Globus pallidus (tissue), 1 donor: Measurements from ENCODE around the gene TTC4.

Experiments
- DNase-seq: peaks from one replicate; pipeline ENCODE4 v3.0.0-alpha.2; 2015; ENCODE audit warnings: low spot score

Gene TTC4

DNA sequence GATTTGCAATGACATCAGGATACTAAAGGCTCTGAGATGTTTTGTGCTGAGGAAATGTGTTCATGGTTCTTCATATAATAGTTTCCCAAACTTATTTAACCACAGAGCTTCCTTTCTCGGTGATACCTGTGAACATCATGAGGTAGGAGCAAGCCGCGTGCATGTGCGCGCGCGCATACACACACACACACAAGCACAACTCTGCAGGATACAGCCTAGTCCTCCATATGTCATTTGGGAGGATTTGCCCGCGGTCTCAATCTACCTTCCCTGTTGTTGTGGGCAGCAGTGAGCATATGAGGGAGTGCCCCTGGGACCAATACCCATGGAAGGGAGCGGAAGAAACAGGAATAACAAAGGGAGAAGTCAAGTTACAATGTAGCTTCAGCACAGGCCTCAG, 12.2 kb upstream of the TTC4 start:
- DNase-seq = no peak

DNA sequence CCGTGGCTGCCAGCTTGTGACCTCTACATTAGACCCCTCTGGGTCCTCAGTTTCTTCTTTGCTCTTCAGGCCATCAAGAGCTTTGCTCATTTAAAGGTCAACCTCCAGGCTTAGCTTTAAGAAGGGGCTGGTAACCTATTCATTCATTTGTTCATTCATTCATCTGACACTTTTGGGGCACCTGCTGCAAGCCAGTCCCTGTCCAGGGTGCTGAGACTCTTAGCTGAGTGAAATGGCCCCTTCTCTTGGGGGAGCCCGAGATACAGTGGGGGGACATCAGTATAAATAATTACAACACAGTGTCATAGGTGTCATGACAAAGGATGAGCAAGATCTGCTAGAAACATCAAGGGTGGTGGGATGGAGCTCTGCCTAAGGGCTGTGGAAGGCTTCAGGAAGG, 10.5 kb upstream of the TTC4 start:
- no peak for DNase-seq

DNA sequence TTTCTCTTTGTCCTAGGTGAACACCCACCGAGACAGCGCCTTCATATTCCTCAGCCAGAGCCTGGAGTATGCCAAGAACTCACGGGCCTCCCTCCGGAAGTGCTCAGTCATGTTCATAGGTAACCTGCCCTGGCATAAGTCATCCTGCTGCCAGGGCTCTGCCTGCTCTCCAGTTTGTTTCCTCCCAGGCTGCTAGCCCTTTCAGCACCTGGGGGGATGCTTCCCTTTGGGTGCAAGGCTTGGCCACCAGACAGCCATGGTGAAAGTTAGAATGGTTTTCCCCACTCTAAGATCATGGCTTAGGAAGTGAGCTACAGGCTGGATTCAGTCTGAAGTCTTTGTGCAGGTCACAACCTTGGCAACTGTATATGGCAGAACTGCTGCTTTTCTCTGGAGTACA, 9.2 kb upstream of the TTC4 start:
- no peak for DNase-seq

DNA sequence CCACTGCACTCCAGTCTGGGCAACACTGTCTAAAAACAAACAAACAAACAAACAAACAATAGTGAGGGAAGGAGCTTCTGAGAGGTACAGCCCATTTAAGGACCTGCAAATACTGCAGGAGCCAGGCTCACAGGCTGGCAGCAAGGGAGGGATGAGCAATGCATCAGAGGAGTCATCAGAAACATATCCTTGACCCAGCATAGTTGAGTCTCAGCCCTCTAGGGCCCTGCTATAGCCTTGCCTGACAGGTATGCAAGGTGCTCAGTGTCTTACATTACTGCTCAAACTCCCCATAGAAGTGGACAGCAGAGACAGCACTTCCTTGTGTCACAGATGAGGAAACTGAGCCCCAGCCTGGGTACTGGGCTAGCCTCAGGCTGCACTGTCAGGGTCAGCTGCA, 7.3 kb upstream of the TTC4 start:
- DNase-seq = no peak

DNA sequence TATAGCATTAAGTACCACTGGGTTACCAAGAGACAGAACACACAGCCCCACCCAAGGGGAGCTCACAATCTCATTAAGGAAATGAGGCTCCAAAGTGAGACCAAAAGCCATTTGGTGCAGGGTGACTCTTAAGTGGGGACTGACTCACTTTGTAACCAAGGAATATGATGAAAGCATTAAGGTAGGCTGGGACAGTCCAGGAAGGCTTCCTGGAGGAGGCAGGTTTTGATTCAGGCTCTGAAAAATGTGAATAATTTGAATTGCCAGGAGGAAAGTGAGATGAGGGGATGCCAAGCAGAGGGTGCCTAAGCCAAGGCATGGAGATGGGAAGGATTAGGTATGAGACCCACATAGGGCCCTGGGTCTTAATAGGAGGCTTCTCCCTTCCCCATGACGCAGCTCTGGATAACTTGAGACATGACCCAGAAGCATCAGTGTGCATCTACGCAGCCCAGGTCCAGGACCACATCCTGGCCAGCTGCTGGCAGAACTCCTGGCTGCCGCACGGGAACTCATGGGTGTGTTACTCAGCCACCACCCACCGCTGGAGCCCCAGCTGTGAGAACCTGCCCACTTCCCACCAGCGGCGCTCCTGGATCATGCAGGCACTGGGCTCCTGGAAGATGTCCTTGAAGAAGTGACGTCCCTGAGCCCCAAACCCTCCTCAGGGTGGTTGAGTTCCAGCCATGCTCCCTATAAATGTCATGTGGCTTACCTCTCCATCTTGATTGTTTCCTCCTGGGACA, 5.9 kb upstream of the TTC4 start:
- no peak for DNase-seq

DNA sequence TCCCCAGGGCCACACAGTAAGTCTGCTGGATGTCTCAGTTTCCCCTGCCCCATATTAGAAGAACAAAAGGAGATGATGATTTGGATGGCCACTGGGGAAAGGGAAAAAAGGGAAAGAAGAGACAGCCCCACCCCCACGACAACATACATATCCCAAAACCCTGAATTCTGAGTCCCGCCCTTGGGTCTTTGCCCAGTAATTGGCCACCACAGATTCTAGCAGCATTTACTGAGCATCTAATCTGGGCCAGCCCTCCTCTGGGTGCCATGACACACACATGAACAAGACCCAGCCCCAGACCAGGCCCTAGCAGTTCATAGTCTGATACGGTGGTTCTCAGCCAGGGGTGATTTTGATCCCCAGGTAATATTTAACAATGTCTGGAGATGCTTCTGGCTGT, 5.2 kb upstream of the TTC4 start:
- no peak for DNase-seq

DNA sequence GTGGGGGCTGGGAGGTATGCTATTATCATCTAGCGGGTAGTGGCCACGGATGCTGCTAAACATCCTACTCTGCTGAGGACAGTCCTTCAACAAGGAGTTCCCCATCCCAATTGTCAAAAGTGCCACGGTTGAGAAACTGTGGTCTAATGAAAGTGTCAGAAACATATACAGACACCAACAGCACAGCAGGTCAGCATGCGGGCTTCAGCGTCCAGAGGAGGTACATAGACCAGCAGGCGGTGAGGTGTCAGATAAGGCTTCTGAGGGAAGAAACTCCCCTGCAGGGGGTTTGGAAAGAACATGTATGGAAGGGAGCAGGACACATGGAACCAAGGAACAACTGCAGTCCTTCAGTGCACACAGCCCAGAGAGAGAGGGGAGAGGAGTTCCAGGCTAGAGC, 4.8 kb upstream of the TTC4 start:
- DNase-seq = no peak

DNA sequence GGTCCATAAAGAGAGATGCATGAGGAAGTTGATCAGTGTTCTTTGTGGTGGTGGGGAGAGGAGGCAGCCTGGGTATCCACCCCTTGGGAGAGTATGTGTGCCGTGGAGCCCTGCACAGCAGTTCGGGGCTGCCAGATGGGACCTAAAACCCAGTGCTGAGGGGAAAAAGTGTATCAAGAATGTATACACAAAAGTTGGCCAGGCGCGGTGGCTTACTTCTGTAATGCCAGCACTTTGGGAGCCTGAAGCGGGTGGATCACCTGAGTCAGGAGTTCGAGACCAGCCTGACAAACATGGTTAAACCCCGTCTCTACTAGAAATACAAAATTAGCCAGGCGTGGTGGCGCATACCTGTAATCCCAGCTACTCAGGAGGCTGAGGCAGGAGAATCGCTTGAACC, 4.1 kb upstream of the TTC4 start:
- no peak for DNase-seq

DNA sequence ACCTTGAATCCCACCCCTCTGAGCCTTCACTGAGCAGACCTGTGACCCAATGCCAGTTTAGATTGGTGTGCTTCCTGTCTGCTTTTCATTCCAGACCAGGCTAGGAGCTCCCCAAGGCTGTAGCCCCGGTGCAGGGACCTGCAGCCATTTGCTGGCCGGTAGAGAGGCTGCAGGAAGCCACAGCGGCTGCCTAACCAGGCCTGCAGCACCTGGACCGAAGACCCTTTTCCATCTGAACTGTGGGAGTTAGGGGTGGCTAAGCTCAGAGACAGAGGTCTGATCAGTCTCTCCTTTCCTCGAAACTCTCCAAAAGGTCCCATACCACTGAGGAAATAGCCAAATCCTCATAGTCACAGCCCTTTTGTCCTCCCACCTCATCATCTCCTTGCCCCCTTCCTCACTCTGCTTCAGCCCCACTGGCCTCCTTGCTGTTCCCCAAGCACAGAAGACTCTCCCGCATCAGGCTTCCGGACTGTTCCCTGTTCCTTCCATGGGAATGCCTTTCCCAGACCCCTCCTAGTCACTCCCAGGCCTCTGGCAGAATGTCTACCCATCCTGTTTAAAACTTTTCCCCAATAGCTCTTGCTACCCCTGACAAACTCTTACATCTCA, 674 bp upstream of the TTC4 start:
- no peak for DNase-seq

DNA sequence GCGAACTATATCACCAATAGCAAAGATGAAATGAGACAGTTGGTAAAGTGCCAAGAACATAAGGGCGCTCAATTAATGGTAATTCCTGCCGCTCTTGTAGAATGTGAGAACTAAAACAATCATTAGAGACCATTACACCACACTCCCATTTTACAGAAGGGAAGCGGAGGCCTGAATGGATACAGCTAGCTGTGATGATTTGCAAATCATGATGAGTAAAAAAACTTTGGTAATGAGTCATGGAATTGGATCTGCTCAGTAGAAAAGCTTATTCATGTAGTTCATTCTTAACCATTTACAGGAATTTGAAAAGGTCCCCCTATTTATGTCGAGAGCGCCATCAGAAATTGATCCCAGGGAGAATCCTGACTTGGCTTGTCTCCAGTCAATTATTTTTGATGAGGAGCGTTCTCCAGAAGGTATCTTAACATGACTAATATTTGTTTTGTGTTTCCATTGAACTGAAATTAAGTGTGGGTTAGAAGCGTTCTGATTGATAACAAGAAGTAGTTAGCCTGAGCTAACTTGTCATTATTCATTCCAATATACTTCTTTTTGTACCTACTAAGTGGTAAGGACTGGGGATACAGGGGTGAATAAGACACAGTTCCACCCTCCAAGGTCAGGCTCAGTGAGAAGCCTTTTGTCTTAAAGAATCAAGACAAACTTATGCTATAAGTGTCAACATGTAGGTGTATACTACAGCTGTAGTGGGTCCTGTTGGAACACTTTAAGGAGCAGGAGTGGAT, 812 bp downstream of the TTC4 start:
- no peak for DNase-seq

DNA sequence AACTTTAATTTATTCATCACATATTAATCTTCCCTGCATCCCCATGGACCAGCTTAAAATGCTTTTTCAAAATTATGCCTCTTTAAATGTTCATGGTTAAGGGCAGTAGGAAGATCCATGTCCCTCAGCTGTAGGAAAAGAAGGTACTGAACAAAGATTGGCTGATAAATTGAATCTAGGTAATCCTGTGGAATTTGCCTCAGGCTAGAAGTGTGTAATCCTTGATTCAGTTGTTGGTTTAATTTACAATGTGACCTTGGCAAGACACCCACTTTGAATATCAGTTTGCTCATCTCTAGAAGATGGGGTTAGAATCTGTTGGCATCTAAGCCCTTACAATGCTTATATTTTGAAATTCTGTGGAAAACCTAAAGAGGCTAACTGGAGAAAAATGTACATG, 6.1 kb downstream of the TTC4 start:
- no peak for DNase-seq

DNA sequence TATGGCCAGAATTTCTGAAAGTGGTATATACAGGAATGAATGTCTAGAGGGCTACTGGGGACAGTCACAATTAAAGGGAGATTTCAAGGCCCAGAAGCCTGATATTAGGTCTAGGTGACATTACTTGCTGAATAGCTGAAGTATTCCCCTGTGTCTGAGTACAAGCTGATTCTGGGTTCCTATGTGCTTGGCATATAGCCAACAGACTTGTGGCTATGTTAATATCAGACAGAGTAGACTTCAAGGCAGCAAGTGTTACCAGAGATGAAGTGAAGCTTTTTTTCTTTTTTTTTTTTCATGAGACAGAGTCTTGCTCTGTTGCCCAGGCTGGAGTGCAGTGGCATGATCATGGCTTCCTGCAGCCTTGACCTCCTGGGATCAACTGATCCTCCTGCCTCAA, 8.3 kb downstream of the TTC4 start:
- no peak for DNase-seq

DNA sequence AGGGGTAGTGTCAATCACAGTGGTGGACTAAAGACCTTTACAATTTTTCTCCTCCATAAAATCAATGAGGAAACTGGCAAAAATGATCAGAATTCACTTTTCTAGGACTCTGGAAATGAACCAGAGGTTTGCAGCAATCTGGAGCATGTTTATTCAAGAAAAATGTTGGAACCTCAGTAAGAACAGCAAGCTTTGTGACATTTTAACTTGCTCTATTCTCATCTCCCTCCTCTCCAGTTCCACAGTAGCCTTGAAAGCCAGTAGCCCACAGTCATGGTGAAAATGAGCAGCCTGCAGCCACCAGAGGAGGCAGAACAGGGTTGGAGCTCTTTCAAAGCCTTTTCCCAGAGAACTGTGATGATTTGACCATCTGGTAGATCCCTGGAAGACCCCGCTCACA, 9.1 kb downstream of the TTC4 start:
- DNase-seq = no peak

DNA sequence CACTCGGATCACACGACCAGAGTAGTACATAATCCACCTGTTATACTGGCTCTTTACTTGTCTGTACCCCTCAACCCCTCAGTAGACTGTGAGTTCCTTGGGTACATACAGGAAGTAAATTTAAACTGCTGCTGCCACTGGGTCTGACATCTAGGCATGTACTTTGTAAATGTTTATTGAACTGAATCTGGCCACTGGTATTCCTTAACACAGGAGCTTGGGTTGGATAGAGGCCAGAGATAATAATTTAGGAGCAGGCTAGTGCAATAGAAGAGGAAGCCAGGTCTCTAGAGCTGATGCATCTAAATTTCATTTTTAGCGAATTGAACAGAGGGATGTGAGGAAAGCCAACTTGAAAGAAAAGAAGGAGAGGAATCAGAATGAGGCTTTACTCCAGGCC, 12.4 kb downstream of the TTC4 start:
- DNase-seq = no peak

DNA sequence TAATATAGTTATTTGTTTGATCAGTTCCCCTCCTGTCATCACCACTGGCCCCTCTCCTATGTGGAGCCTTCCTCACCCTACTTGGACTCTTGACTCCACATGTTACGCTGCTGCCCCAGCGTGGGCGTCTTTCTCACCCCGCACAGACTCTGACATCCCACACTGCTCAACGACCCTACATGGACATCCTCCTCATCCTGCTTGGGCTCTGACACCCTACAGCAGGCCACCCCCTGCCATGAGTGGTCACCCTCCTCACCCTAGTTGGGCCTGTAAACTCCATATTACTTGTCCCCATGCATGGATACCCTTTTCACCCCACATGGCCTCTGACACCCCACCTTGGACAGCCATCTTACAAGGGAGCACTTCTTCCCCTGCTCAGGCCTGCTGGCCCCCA, 21.0 kb downstream of the TTC4 start:
- no peak for DNase-seq

DNA sequence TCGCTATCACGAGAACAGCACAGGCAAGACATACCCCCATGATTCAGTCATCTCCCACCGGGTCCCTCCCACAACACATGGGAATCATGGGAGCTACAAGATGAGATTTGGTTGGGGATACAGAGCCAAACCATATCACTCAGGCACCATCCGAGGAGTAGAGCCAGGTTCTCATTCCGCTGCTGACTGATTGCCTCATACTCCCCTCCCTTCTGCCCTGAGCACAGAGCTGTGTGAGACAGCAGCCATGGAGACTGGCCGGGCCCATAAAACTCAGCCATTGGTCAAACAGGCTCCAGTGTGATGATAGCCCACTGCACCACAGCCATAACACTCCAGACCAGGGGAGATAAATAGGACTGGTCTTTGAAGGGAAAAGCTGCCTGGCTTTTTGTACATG, 22.6 kb downstream of the TTC4 start:
- no peak for DNase-seq

DNA sequence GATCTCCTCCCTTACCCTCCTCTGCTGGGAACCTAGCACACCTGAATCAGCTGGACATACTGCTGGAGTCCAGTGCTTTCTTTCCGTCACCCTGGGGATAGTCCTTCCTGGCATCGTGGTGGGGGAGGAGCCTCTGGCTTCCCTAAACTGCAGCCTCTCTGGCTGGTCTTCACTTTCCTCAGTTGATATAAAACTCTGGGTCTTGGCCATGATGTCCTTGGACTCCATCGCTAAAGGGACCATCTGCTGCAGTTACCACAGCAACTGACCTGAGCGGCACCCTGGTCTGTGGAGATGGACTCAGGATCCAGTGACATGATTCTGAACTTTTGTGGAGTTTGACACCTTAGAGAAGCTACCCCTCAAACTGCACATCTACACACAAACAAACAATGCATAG, 25.9 kb downstream of the TTC4 start:
- no peak for DNase-seq

DNA sequence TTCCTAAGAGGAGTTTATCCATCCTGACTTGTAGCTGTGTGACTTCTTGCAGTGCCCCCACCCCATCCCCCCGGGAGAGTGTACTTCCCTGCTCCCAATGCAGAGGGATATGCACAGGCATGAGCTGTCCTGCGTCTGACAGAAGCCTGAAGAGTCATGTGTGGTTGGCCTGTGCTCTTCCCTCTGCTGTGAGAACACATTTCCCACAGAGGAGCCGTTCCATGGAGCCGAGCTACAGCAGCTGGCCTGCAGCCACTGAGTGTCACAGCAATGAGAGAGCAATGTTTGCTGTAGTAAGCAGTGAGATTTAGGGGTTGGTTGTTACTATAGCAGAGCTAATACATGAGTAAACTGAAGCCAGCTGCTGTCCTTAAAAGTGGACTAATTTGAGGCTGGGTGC, 26.6 kb downstream of the TTC4 start:
- DNase-seq = no peak

DNA sequence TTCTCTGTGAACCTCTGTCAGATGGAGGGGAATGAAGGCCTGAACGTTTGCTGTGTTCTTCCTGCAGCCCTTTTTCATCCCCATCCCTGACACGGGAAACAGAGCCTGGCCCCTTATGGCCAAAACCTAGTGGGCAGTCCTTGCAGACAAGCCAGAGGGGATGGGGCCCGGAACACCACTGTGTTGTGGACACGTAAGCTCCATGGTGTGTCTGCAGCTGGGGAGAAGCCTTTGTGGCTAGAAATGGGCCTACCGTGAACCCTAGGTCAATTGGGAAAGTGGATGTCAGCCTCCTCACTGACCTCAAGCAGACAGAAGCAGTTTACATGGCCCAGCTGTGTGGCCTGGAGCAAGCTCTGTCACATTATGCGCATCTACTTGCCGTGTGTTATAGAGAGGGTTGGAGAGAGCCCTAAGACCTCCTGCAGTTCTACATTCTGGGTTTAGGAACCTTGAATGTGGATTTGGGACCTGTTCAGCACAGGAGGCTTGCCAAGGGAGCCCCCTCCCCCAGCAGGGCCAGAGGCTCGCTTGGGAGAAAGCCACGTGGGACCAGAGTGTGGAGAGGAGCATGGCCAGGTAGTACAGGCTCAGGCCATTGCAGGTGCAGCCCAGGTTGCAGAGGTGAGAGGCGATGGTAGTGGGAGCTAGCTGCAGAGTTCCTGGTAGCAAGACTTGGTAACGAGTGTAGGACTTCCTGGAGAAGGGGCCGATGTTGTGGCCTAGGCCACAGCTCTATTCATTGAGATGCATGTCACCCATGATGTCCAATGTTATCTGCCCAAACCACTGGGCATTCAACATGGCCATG, 28.0 kb downstream of the TTC4 start:
- no peak for DNase-seq

DNA sequence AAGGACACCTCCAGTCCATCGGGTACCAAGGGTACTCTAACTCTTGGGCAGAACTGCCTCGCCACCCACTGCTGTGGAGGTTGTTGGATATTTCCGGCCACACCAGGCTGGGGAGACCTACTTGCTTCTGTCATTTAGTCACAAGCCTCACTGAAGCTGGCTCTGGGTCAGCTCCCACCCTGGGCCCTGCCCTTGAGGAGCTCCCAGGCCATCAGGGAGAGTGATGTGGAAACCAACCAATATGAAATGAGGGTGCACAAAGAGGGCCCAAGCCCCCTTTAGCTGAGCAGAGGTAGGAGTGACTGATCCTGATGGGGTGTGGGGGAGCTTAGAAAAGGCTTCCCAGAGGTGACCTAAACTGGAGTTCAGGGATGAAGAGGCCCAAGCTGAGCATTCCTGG, 29.0 kb downstream of the TTC4 start:
- DNase-seq = no peak

DNA sequence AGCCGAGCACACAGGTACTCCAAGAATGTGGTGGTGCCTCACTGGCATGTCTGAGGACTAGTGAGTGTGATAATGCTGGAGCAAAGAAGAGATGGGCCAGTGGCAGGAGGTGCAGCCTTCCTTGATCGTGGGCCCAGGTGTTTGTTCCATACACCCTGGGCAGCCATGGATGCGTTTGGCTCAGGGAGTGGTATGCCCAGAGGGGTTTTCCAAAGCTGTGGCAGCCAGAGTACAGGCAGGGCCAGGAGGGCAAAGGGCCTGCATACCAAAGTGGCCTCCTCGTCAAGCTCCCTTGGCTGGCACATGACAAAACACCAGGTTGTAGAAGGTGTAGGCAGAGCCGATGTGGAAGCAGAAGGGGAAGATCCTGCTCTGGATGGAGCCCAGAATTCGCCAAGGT, 29.6 kb downstream of the TTC4 start:
- no peak for DNase-seq

DNA sequence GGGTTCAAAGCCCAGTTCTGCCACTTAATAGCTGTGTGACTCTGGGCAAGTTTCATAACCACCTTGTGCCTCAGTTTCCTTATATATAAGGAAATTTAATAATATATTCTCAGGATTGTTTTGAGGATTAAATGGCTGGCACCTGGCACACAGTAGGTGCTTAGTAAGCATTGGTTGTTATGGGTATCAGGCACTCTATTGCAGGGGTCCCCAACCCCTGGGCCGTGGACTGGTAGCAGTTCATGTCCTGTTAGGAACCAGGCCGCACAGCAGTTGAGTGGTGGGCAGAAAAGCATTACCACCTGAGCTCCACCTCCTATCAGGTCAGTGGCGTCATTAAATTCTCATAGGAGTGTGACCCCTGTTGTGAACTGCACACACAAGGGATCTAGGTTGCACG, 30.2 kb downstream of the TTC4 start:
- no peak for DNase-seq
